ENCODE data around the gene RGS19. TPM values are rescaled to one million over a fixed set of nuclear protein-coding genes. Genes with fewer than 3 reads are reported as not detected.

RGS19 gene
- total and polyA plus RNA-seq, 2 of the 8 experiments (the other 6 are each of a cell fraction or from before 2014, with no cell fraction given), result 12.7 to 16.8 TPM

- H3K4me1 ChIP-seq (replicated peaks in 1 of 4; ENCODE audit: control insufficient read depth in 3 of 4, insufficient read depth in 4 of 4, low read length in 3 of 4), result no peaks in the 10 kb centered on the region
- WGBS, 2 experiments (ENCODE audit: extremely low coverage in 1 of 2, insufficient coverage in 1 of 2, insufficient read length in 1 of 2, insufficient replicate concordance in 2 of 2, low coverage in 1 of 2, low lambda C conversion rate in 2 of 2, missing lambda C conversion rate in 1 of 2), result 92% methylated on average over 28 of the region's 29 CpGs; no CpG with 5 or more reads in 1 of the 2 experiments
- H3K79me2 ChIP-seq (ENCODE audit: control insufficient read depth in 1 of 2, insufficient read depth in 2 of 2, low read length in 2 of 2), result no peaks in the 10 kb centered on the region
- no peak overlapping the region for H3K14ac ChIP-seq (ENCODE audit: insufficient read length)
- H3K23ac ChIP-seq (ENCODE audit: insufficient read length), result no peak overlapping the region
- H3K27me3 ChIP-seq (replicated peaks in 1 of 4; ENCODE audit: control insufficient read depth in 3 of 4, extremely low read depth in 1 of 4, insufficient read depth in 3 of 4, low read length in 3 of 4), result no peaks in the 10 kb centered on the region
- no peak overlapping the region for H3K4ac ChIP-seq (replicated peaks; ENCODE audit: insufficient read length, low read depth, low read length)
- H2BK12ac ChIP-seq (ENCODE audit: low read depth, low read length), result no peak overlapping the region
- no peak overlapping the region for H2BK20ac ChIP-seq (ENCODE audit: low read length)
- H3K18ac ChIP-seq (ENCODE audit: extremely low read depth, low read length), result no peak overlapping the region
- CTCF ChIA-PET (ENCODE audit: partially characterized antibody), result interaction anchor here (3.0 kb wide), 1 partner anchor 94 kb away, joined by 17 read pairs; no protein-coding TSS in a partner anchor
- 0 out of 2 replicates have a peak, but pooled peaks cover 4% of the 10 kb centered on the region for H3K23me2 ChIP-seq (ENCODE audit: low read depth, low read length)
- peaks cover 3 to 19% of the 10 kb centered on the region in 2 experiments for H4K20me1 ChIP-seq (replicated peaks in 1 of 2; ENCODE audit: control insufficient read depth in 1 of 2, insufficient read depth in 2 of 2, low read length in 2 of 2)
- H3K79me1 ChIP-seq (ENCODE audit: low read depth, low read length), result peaks cover 10% of the 10 kb centered on the region
- no peak overlapping the region for H2BK5ac ChIP-seq (ENCODE audit: low read depth, low read length)
- no peak overlapping the region for H3K27ac ChIP-seq (ENCODE audit: low read depth, low read length)
- FAIRE-seq, result no peak
- H2AFZ ChIP-seq (ENCODE audit: low read length), result no peak overlapping the region
- no peak for DNase-seq (ENCODE audit: low read depth in 1 of 2, low spot score in 2 of 2)
- H4K8ac ChIP-seq (ENCODE audit: extremely low read depth, insufficient read depth, low read length), result no peak overlapping the region; the same call in 1 of the 2 replicates
- no peak overlapping the region for H3K56ac ChIP-seq (replicated peaks; ENCODE audit: insufficient read length, low read depth, low read length)
- no peaks in the 10 kb centered on the region for H3K9me3 ChIP-seq (ENCODE audit: insufficient read depth in 2 of 2, low read depth in 1 of 2, low read length in 1 of 2)
- no peak overlapping the region for H2BK15ac ChIP-seq (ENCODE audit: low read length)
- no peak overlapping the region for H3K9ac ChIP-seq (replicated peaks in 1 of 4; ENCODE audit: extremely low read depth in 1 of 4, low read depth in 3 of 4, low read length in 3 of 4)
- no peak overlapping the region for H3K4me3 ChIP-seq (ENCODE audit: extremely low read depth in 1 of 4, insufficient read depth in 2 of 4, low read depth in 3 of 4, low read length in 4 of 4)
- H3K36me3 ChIP-seq (ENCODE audit: control insufficient read depth in 2 of 4, insufficient read depth in 4 of 4, low read length in 3 of 4), result peaks cover 24 to 60% (median 50%) of the 10 kb centered on the region in 4 experiments
- POLR2A ChIA-PET (ENCODE audit: partially characterized antibody), result no interaction called here
- no peak overlapping the region for H2BK120ac ChIP-seq (replicated peaks; ENCODE audit: low read depth, low read length)
- H4K5ac ChIP-seq (ENCODE audit: insufficient read length, low read depth, low read length), result no peak overlapping the region
- H3K4me2 ChIP-seq (ENCODE audit: insufficient read depth in 1 of 2, low read depth in 2 of 2, low read length in 2 of 2), result no peak overlapping the region
- H4K91ac ChIP-seq (replicated peaks; ENCODE audit: insufficient read length, low read length), result no peak overlapping the region
- H2AK5ac ChIP-seq (ENCODE audit: low read depth, low read length), result no peak overlapping the region
- TF ChIP-seq TCF12 (IDR thresholded peaks at IDR 0.05; ENCODE audit: low read depth, low read length), result no peak
- no peak for TF ChIP-seq RFX5 (IDR thresholded peaks at IDR 0.05; ENCODE audit: borderline replicate concordance, low read depth, low read length)
Observed at GRCh38 chr20:64025826-64026412, 53.4 kb downstream of the RGS19 start.
